ENCODE results near the gene PPT2.

GRCh38 chr6:32146687-32147086 lies 7.3 kb upstream of the PPT2 start:
- TF ChIP-seq, protein P1, sequence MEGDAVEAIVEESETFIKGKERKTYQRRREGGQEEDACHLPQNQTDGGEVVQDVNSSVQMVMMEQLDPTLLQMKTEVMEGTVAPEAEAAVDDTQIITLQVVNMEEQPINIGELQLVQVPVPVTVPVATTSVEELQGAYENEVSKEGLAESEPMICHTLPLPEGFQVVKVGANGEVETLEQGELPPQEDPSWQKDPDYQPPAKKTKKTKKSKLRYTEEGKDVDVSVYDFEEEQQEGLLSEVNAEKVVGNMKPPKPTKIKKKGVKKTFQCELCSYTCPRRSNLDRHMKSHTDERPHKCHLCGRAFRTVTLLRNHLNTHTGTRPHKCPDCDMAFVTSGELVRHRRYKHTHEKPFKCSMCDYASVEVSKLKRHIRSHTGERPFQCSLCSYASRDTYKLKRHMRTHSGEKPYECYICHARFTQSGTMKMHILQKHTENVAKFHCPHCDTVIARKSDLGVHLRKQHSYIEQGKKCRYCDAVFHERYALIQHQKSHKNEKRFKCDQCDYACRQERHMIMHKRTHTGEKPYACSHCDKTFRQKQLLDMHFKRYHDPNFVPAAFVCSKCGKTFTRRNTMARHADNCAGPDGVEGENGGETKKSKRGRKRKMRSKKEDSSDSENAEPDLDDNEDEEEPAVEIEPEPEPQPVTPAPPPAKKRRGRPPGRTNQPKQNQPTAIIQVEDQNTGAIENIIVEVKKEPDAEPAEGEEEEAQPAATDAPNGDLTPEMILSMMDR (IDR thresholded peaks at IDR 0.05) = no peak
- TF ChIP-seq EP300 (IDR thresholded peaks at IDR 0.05) (no peak), POLR2AphosphoS5 (IDR thresholded peaks at IDR 0.05) (no peak), POLR2A (IDR thresholded peaks at IDR 0.05) (no peak)
